Inflammatory macrophage (primary cell): Measurements from ENCODE around the gene KIF9.
"Not testable (repeated sequence)": the region's sequence is repeated elsewhere in the genome, so short reads cannot be mapped to it uniquely, and the experiment has no call there.

Experiments
- DNase-seq, 2 donors: peaks; one replicate each; pipeline ENCODE4 v3.0.0-alpha.2; 2020 to 2022

The KIF9 gene

DNA sequence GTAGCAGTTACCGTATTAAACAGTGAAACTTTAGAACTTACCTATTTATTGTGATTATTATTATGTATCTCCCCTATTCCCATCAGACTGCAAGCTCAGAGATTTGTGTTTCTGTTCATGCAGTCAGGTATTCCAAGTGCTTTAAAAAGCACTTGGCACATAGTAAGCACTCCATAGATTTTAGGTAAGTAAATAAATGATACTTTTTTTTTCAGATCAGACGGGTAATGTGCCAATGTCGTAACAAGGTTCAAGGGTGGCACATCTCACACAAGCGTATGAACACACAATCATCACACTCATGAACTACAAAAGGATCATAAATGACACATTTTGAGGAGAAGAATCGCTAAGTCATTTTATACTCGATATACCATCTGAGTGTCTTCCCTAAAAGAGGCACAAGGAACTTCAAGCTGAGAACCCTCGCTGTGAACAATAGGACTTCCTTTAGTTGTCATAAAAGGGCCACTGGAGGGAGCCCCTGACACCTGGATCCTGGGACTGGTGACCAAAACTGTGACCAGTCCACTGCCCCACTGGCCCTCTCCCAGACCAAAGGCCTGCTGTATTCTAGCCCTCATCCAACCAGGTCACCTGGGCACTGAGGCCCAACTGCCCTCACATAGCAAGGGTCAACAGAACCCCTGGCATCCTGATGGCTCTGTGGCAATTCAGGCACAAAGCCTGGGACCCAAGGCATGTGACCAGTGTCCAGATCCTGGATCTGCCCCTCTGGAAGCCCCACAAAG, 32.1 kb downstream of the KIF9 start:
- DNase-seq: peak; percentile 73 to 82

DNA sequence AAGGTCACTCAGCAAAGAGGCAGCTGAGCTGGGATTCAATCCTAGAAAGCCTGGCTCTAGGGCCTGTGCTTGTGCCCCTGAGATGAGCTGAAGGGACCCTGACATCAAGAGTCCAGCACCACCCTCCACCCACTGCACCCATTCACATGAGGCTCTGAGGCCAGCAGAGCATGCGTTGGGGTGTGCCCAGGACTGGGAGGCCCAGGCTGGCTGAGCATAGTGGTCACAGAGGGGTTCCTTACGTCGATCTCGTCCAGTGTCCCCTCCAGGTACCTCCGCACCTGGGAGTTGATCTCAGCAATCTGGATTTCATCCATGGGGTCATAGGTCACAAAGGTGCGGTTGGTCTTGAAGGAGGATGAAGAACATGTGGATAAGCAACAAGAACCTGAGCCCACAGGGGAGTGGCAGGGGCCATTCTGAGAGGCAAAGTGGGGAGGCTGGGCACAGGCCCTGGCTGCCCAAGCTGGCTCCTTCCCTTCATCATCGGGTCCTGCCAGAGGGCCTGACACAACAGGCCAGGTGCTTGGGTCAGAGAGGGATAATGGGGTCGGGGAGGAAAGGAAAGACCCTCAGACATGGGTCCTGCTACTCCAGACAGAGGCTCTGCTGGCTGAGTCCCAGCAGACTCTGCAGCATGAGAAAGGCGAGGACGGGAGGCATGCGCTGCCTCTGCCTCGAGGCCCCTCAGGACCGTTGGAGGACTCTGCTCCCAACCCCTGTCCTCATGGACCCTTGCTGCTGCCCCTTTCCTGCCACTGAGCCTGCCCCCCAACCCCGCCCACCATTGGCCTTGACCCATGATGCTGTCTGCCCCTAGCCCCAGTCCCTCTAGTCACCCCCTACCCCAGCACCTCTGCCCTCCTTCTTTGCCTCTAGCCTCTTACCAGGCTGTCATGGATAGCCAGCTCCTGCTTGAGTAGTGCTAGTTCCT, 35.2 kb downstream of the KIF9 start:
- no peak for DNase-seq

DNA sequence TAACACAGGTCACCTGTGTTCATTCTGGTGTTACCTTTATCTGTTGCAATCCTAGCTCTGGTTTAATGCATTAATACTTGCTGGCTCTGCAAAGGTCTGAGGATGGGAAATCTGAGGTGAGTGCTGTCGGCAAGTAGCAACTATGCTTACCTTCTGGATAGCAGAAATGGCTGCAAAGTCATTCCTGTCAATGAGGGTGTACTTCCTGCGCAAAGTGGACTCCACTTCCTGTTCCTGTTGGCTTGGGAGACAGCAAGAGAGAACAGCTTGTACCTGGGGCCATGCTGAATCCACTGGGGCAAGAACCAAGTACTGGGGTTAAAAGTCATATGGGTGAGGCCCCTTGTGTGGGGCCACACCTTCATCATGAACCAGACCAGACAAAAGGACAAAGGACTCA, 37.3 kb downstream of the KIF9 start:
- no peak for DNase-seq

DNA sequence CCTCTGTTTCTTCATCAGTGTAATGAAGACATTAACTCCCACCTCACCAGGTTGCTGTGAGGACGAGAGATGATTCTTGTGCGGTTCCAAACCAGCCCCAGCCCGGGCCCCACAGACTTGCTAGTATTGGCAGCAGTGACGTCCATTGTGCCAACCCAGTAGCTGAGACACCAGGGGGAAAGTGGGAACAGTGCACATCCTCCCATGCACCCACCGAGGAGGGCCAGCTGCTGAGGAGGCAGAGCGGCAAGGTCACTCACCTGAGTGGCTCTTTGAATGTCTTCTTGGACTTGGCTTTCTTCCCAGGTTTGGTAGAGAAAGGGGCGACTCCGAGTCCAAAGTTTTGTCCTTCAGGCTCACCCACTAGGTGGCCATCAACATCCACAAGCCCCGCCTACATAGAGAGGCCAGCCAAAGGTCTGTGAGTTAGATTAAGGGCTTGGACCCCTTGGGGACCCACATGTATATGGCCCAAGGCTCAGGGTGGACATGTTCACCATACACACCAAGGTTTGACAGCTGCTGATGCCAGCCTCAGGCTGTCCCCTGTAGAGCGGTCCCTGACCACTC, 38.0 kb downstream of the KIF9 start:
- no peak for DNase-seq

DNA sequence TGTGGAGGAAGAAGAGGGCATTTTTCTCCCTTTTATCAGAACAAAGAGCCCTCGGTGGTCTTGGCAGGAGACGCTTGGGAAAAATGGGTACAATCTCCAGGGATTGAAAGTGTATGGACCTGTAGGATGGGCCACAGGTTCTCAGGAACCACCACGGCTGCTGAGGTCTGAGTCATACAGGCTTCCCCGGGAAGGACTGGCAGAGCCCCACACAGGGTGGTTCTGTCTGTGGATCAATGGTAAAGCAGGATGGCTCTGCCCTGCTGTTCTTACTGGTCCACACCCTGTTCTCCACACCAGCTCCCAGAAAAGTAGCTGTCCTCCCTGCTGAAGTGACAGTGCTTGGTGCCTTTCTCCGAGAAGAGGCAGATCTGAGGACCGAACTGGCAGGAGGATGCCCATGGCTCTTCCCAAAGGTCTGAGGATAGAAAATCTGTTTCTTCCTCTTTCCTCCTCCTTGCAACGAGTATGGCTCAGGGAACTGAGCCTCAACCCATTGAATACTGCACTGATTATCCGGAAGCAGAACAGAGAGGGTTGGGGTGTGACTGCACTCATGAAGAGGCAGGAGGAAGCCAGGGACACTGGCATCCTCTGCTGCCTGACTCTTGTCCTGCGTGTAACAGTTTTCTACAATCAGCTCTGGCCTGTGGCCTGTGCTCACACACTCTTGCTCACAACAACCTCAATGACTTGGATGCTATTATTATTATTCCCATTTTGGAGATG, 39.0 kb downstream of the KIF9 start:
- peak in 1 of 2 donors; percentile 26 for DNase-seq

DNA sequence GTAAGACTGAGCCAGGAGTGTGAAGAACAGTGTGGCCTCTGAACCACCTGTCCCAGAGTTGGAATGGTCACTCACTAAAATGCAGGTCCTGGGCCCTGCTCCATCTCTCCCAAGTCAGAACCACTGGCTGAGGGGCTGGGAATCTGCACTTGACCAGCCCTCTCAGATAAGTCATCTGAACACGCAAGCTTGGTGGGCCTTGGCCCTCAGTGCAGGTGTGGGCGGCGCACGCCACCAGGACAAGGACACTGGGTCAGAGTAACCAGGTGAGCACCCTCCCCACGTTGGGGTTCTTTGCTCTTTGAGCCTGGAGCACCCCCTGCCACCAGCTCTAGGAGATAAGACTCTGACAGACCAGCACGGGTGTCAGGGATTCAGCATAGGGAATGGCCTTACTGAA, 42.7 kb downstream of the KIF9 start:
- DNase-seq: no peak

DNA sequence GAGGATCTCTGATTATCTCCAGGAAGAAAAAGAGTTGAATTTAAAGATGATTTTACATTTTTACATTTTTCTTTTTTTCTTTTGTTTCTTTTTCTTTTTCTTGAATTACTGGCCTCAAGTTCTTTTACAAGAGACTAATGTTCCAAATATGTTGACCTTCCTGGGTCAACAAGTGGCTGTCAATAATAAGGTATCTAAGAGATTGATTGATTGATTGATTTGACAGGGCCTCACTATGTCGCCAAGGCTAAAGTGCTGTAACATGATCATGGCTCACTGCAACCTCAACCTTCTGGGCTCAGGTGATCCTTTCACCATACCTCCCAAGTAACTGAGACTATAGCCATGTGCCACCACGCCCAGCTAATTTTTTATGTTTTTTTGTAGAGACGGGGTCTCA, 44.6 kb downstream of the KIF9 start:
- no peak for DNase-seq

DNA sequence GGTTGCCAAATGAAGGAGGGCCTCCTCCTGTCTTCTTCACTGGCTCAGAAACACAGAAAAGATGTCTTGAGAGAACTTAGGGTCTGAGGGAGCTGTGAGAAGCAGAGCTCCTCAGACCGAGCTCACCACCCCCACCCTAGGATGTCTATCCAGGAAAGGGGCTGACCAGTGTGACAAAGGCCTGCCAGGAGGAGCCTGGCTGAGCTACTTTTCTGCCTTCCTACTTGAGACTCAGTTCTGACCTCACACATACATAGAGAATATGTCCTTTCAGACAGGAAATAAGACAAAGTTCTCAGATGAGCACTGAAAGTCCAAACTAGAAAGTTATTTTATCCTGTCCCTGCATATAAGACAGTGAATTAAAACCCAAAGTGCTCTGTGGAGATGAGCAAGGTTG, 54.5 kb downstream of the KIF9 start:
- no peak for DNase-seq

DNA sequence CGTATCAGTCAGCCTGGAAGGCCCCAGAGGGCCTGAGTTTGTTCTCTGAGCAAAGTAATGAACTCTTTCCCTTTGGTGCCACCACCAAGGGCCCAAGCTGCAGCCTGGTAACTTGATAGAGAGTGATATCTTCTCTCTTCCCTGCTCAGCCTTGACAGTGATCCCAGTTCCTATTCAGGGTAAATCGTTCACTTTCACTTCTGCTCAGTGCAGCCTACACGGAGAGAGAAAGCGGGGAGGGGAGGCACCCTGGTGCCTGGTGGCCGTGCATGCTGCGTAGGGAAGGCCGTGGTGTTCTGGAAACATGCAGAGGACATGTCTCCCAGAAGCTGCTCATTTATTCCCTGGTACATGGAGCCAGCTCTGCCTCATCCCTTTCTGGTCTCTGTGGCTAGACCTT, 54.9 kb downstream of the KIF9 start:
- DNase-seq: peak; percentile 71 to 74

DNA sequence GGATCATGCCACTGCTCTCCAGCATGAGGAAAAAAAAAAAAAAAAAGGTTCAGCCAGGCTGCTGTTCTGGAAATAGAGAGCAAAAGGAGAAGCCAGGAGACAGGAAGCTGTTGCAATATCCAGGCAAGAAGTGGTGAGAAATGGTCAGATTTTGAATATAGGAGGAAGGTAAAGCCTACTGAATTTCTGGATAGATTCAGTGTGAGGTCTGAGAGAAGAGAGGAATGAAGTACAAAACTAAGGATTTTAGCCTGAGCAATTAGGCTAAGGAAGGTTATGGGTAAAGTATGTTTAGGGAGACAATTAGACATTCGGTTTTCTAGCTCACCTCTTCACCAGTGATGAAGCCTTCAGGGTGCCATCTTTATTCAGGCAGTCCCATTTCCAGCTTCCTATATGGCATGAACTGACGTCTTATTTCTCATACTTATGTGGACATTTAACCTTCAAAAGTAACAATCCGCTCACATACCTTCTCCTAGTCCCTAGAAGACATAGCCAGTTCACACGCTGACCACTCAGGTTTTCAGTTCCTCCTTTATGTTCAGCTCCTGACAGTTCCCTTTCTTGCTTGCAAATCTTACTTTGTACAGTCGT, 57.2 kb downstream of the KIF9 start:
- DNase-seq: peak; percentile 66 to 68

DNA sequence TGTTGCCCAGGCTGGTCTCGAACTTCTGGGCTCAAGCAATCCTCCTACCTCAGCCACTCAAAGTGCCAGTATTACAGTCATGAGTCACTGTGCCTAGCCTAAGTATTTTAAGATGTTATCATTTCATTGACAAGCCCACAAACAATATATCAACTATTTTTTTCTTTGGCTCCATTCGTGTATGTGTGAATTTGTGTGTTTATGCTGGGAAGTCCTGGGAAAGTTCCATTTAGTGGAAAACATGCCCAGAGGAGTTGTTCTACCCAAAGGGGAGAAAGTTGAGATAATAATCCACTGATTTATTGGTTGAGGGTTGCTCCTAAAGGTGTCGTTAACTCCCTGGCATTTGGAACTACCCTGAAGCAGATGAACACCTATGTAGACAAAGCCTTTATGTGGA, 58.8 kb downstream of the KIF9 start:
- DNase-seq: no peak

DNA sequence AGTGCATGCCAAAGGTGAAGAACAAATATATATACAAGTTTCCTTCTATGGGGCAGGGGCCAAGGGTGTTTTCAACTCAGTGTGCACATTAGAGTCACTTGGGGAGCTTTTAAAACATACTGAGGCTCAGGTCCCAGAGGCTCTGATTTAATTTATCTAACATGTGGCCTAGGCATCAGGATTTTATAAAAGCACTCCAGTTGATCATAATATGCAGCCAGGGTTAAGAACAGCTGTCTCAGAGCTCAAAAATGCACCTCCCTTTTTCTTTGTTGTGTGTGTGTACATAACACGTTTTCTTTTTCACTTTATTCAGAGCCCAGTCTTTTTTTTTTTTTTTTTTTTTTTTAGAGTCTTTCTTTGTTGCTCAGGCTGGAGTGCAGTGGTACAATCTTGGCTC, 60.8 kb downstream of the KIF9 start:
- no peak for DNase-seq

DNA sequence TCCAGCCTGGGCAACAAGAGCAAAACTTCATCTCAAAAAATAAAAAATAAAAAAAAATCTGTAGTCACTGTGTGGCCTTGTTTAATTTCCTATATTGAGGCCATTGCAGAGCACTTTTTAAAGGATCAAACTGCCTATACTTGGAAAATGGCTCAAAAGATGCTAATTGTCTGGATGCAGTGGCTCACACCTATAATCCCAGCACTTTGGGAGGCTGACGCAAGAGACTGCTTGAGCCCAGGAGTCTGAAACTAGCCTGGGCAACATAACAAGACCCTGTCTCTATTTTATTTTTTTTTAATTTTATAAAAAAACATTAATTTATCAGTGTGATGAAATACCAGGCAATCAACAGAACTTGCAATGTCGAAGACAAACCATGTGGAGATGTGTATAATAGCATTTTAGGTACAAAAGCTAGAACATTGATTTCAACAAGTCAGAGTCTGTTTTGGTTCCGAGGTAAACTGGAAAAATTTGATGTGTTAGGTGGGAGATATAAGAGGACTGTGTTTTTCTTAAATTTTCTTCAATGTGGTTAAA, 71.7 kb downstream of the KIF9 start:
- DNase-seq: no peak

DNA sequence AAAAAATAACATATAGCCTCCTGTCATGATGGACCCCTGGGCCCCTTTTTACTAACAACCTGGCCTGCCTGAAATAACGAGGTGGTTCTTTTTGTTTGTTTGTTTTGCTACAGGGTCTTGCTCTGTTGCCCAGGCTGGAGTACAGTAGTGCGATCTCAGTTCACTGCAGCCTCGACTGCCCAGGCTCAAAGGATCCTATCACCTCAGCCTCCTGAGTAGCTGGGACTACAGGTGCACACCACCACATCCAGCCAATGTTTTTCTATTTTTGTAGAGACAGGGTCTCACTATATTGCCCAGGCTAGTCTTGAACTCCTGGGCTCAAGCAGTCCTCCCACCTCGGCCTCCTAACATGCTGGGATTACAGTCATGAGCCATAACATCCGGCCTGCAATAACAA, 76.6 kb downstream of the KIF9 start:
- not testable (repeated sequence) for DNase-seq

DNA sequence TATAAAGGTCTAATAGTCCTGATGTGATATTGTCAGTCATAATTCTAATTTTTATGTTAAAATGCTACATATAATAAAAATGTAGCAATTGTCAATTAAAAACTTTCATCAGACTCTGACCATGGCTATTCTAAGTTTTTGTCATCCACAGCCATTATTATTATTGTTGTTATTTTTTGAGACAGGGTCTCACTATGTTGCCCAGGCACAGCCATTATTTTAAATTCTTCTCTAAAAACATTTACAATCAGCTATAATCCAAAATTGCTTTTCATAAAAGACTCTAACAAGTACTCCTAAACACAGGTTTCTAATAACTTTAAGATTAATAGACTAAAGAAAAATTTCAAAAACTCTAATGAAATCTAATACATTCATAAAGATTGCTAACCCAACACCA, 77.7 kb downstream of the KIF9 start:
- no peak for DNase-seq

DNA sequence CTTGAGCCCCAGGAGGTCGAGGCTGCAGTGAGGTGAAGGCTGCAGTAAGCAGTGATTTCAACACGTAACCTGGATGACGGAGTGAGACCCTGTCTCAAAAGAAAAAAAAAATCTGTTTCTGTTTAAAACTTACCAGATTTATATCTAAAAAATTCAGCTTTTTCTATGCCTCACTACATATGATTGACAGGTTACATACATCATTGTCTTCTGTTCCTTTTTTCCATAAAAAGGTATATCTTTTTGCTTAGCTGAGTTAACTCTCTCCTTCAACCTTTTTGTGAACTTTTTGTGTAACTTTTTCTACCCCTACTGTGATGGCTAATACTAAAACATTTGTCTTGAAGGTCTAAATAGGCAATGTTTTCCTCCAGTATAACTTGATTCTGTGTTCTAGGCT, 80.1 kb downstream of the KIF9 start:
- DNase-seq: no peak

DNA sequence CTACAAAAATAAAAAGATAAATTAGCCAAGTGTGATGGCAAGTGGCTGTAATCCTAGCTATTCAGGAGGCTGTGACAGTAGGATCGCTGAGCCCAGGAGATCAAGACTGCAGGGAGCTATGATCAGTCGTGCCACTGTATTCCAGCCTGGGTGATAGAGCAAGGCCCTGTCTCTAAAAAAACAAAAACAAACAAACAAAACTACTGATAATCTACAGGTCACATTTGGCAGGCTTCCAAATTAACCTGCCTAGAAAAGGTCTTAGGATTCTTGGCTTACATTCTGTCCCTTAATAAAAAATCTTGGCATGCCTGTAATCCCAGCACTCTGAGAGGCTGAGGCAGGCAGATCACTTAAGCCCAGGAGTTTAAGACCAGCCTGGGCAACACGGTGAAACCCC, 85.3 kb downstream of the KIF9 start:
- no peak for DNase-seq

DNA sequence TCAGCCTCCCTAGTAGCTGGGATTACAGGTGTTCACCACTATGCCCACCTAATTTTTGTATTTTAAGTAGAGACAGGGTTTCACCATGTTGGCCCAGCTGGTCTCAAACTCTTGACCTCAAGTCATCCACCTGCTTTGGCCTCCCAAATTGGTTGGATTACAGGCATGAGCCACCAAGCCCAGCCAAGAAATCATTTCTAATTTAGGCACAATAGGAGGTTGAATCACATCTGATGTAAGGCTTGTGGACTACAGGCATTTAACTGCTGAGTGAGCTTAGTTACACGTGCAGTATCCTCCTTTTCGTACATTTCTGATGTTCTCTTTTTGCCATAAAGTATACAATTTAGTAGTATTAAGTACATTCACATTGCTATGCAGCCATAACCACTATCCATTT, 87.6 kb downstream of the KIF9 start:
- no peak for DNase-seq

DNA sequence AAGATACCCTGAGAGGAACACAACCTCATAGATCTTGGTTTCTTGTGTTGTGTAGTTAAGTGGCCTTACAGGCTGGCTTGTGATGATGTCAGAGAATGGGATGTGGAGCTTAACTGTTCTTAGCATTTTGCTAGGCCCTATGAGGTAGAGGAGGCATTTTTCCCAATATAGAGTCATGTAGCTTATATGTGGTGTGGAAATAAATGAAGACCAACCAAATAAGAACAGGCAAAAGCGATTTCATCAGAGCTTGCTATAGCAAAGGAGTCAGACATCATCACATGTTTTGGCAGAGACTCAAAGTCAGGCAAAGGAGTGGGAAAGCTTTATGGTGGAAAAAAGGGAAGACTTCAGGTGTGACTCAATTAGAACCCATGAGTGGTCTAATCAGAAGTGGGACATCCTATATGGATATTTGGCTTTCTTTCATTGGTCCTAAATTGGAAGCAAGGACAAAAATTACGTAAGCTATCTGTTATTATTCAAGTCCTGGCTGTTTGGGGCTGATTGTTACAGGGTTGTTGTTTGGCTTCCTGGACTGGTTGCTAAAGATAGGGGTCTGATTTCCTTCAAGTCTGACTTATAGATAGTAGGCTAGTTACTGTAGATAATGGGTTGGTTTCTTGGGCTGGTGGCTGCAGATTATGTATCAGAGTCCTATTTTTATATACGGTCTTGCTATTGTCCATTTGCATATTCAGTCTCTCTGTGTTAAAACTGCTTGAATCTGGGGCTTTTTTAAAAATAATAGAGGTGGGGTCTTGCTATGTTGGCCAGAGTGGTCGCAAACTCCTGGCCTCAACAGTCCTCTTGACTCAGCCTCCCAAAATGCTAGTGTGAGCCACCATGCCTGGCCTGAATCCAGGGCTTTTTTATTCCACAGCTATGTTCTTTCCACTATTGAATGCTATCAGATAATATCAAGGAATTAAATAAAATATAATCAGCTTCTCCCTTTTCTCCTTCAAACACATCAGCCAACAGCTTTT, 88.4 kb downstream of the KIF9 start:
- peak; percentile 19 to 20 for DNase-seq

DNA sequence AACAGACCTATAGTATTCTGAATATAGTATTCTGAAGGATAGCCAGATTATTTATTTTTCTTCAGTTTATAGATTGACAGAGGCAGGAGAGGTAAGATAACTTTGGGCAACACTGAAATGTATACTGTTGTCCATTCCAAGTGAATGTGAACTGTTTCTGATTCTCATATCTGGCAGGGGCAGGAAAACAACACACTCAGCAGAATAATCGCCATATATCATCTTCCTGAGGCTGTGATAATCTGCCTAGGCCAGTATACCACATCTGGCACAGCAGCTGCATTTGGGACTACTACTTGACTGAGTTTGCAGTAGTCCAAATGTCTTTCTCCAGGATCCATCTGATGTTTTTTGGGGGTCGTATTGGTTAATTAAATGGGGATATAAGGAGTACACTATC, 96.3 kb downstream of the KIF9 start:
- DNase-seq: no peak

DNA sequence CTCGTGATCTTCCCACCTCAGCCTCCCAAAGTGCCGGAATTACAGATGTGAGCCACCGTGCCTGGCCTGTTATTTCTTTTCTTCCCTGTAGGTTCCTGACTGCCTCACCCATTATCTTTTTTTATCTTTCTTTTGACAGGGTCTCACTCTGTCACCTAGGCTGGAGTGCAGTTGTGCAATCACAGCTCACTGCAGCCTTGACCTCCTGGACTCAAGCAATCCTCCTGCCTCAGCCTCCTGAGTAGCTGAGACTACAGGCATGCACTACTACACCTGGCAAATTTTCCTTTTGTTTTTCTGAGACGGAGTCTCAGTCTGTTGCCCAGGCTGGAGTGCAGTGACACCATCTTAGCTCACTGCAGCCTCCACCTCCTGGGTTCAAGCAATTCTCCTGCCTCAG, 100.9 kb downstream of the KIF9 start:
- DNase-seq: not testable (repeated sequence)
